GM23248 (cell line): ENCODE data around the gene LRRC18. TPM values are rescaled to one million over a fixed set of nuclear protein-coding genes. Genes with fewer than 3 reads are reported as not detected.

Source experiments
- DNase-seq: peaks from one replicate; pipeline ENCODE4 v3.0.0-alpha.2; 2015
- H2AFZ ChIP-seq: fragments of 200-600 bp; sonication (generic); 2 replicates; pipeline ENCODE4 v1.6.1; 2016; ENCODE audit warnings: antibody characterized with exemption
- H3F3A ChIP-seq: fragments of 200-600 bp; sonication (generic); 2 replicates; pipeline ENCODE4 v1.6.1; 2016; ENCODE audit warnings: mild to moderate bottlenecking, antibody characterized with exemption, mixed run types; ENCODE audit not compliant: insufficient read depth
- H3K27ac ChIP-seq: fragments of 200-600 bp; sonication (generic); 2 replicates; pipeline ENCODE4 v1.5.1; 2016; ENCODE audit warnings: mild to moderate bottlenecking
- H3K27me3 ChIP-seq: fragments of 200-600 bp; sonication (generic); replicated peaks from 2 replicates; pipeline ENCODE4 v1.6.1; 2016; ENCODE audit warnings: mild to moderate bottlenecking; ENCODE audit not compliant: insufficient read depth
- H3K36me3 ChIP-seq: fragments of 200-600 bp; sonication (generic); 2 replicates; pipeline ENCODE4 v1.6.1; 2016; ENCODE audit warnings: low read depth, mild to moderate bottlenecking
- H3K4me1 ChIP-seq: fragments of 200-600 bp; sonication (generic); 2 replicates; pipeline ENCODE4 v1.6.1; 2016; ENCODE audit warnings: mild to moderate bottlenecking; ENCODE audit not compliant: insufficient read depth
- H3K4me2 ChIP-seq: fragments of 200-600 bp; sonication (generic); one replicate; pipeline ENCODE4 v1.6.1; 2016; ENCODE audit warnings: mild to moderate bottlenecking; ENCODE audit not compliant: unreplicated experiment
- H3K4me3 ChIP-seq: fragments of 200-600 bp; sonication (generic); 2 replicates; pipeline ENCODE4 v1.5.1; 2016; ENCODE audit warnings: mild to moderate bottlenecking
- H3K79me2 ChIP-seq: fragments of 200-600 bp; sonication (generic); 2 replicates; pipeline ENCODE4 v1.6.1; 2016; ENCODE audit warnings: mild to moderate bottlenecking; ENCODE audit not compliant: insufficient read depth
- H3K9ac ChIP-seq: fragments of 200-600 bp; sonication (generic); 2 replicates; pipeline ENCODE4 v1.6.1; 2016; ENCODE audit warnings: mild to moderate bottlenecking
- H3K9me2 ChIP-seq: fragments of 200-600 bp; sonication (generic); 2 replicates; pipeline ENCODE4 v1.6.1; 2016; ENCODE audit warnings: mixed run types, mild to moderate bottlenecking, moderate library complexity; ENCODE audit not compliant: insufficient read depth
- H3K9me3 ChIP-seq: fragments of 200-600 bp; sonication (generic); one replicate; pipeline ENCODE4 v1.6.1; 2017; ENCODE audit warnings: low read depth
- H4K20me1 ChIP-seq: fragments of 200-600 bp; sonication (generic); 2 replicates; pipeline ENCODE4 v1.6.0; 2016; ENCODE audit not compliant: insufficient read depth
- EZH2 ChIP-seq: fragments of 200-600 bp; sonication (generic); IDR thresholded peaks from 2 replicates; pipeline ENCODE4 v1.6.1; 2018; ENCODE audit warnings: antibody characterized with exemption, mild to moderate bottlenecking; ENCODE audit not compliant: insufficient read depth, poor library complexity, severe bottlenecking
- EZH2phosphoT487 ChIP-seq: fragments of 200-600 bp; sonication (generic); IDR thresholded peaks from 2 replicates; pipeline ENCODE4 v1.6.1; 2018; ENCODE audit warnings: antibody characterized with exemption, moderate library complexity, mild to moderate bottlenecking, low read depth; ENCODE audit not compliant: insufficient read depth
- WGBS, 2 experiments: methylation state at CpG; one replicate each; pipeline ENCODE4 v1.1.6; 2015 to 2017; ENCODE audit warnings: low lambda C conversion rate in 2 of 2, low coverage in 1 of 2; ENCODE audit errors: missing lambda C conversion rate in 2 of 2; 5-methylcytosine and 5-hydroxymethylcytosine counted together
- in situ Hi-C: fragments of 300-500 bp; cut with MboI; formaldehyde crosslinking; loops from 2 replicates; pipeline ENCODE4 v1.15.0; 2020
- microRNA-seq: library from miRNA; unstranded; fragments of <30 nt; microRNA quantifications from one replicate; pipeline ENCODE4, GENCODE V29; 2016; ENCODE audit warnings: borderline number of aligned reads
- polyA plus RNA-seq: library from polyadenylated mRNA; unstranded; fragments of >200 nt; fragmentation: Nextera tagmentation; extraction: Ambion mirVana; gene quantifications from 2 replicates; pipeline ENCODE4 v1.2.1, GENCODE V29; 2016
- small RNA-seq: library from RNA; depleted of rRNA; stranded (forward); fragments of <200 nt; gene quantifications from one replicate; pipeline ENCODE3, GENCODE V24; 2014; ENCODE audit warnings: low read depth, low replicate concordance
- total RNA-seq: library from RNA; depleted of rRNA; stranded (reverse); fragments of >200 nt; shearing (Covaris generic); gene quantifications from 2 replicates; pipeline ENCODE4 v1.2.3, GENCODE V29; 2014; rRNA removed

LRRC18 gene
- total and polyA plus RNA-seq, 2 experiments from 2014 or later: not detected

DNA sequence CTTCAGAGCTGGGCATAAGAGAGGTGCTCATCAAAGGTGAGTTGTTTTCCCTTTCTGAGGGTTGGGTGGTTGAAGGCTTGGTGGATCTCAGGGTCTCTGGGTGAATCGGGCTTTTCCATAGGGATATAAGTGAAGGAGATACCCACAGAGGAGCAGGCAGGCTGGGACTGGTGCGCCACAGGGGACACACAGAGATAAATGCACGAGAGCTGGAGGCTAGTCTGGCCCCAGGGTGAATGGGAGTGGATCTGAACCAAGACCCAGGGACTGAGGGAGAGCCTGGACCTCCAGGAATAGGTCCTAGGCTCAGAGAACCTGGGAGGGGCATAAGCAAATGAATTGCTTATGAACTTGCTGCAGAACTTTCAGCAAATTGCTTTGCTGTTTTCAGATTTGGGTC, 61.5 kb downstream of the LRRC18 start:
- in situ Hi-C loops: no loop called here
- no peak for DNase-seq
- 42% methylated on average over 3 of the region's 3 CpGs for WGBS, 2 experiments
- Histone ChIP-seq H3K27me3 (peaks cover 18% of the 10 kb centered on the region), H2AFZ (no peak overlapping the region), H4K20me1 (no peaks in the 10 kb centered on the region), H3K9ac (no peak overlapping the region), H3K9me2 (no peaks in the 10 kb centered on the region), H3F3A (no peaks in the 10 kb centered on the region), H3K4me2 (no peak overlapping the region), H3K36me3 (no peaks in the 10 kb centered on the region), H3K9me3 (no peaks in the 10 kb centered on the region), H3K27ac (no peak overlapping the region), H3K4me1 (no peaks in the 10 kb centered on the region), H3K79me2 (no peaks in the 10 kb centered on the region), H3K4me3 (no peak overlapping the region)
- TF ChIP-seq EZH2 (no peak), EZH2phosphoT487 (no peak)

DNA sequence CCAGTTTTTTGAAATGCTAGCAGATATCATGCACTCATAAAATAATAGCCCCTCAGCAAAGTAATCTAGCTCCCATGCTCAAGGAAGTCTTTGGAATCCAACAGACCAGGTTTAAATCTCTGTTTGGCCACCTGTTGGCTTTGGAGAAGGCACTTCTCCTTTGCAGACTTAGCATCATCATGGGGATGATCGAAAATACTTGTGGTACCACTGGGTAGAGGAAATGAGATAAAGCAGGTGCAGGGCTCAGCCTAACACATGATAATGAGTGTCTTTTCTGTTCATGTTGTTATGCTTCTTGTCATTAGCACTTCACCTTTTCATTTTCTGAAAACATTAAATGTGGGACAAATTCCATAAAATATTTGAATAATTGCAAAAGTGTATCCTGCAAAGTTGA, 67.4 kb downstream of the LRRC18 start:
- no peaks in the 10 kb centered on the region for H3K9me3 ChIP-seq
- no peak overlapping the region for H3K9ac ChIP-seq
- no peak overlapping the region for H3K4me2 ChIP-seq
- no peaks in the 10 kb centered on the region for H3K4me1 ChIP-seq
- H3K36me3 ChIP-seq: no peaks in the 10 kb centered on the region
- in situ Hi-C loops: no loop called here
- H2AFZ ChIP-seq: no peak overlapping the region
- H3K4me3 ChIP-seq: no peak overlapping the region
- TF ChIP-seq EZH2phosphoT487: no peak
- no peak for TF ChIP-seq EZH2
- no peaks in the 10 kb centered on the region for H3F3A ChIP-seq
- WGBS, 2 experiments: 21 to 53% methylated on average over 1 of the region's 1 CpG
- peaks cover 22% of the 10 kb centered on the region for H3K27me3 ChIP-seq
- no peaks in the 10 kb centered on the region for H3K79me2 ChIP-seq
- H3K9me2 ChIP-seq: no peaks in the 10 kb centered on the region
- H3K27ac ChIP-seq: no peak overlapping the region
- no peaks in the 10 kb centered on the region for H4K20me1 ChIP-seq
- DNase-seq: no peak

Small RNAs within 50 kb of the gene (microRNA-seq; reads per million reads assigned to microRNA genes)
- not detected for gene MIR4294

Small RNAs within 50 kb of the gene (small RNA-seq; reads per million reads assigned to genes)
- not detected for gene MIR4294

Other genes starting within 250 kb of the LRRC18 start
- 8.7 and 9.5 TPM in 2 replicates for gene VSTM4, start 175.7 kb upstream of the LRRC18 start, total RNA-seq
- gene VSTM4, start 175.7 kb upstream of the LRRC18 start, polyA plus RNA-seq: 12.3 and 12.4 TPM in 2 replicates
- gene FAM170B, start 194.2 kb upstream of the LRRC18 start, total RNA-seq: not detected in 2 replicates
- gene FAM170B, start 194.2 kb upstream of the LRRC18 start, polyA plus RNA-seq: not detected in 2 replicates
- not detected in 2 replicates for gene TMEM273, start 248.6 kb upstream of the LRRC18 start, total RNA-seq
- gene TMEM273, start 248.6 kb upstream of the LRRC18 start, polyA plus RNA-seq: not detected in 2 replicates